GM19468 (cell line): ENCODE results near the gene ELF2.
"Not testable (repeated sequence)": the region's sequence is repeated elsewhere in the genome, so short reads cannot be mapped to it uniquely, and the experiment has no call there.

Experiments
- ATAC-seq: cut with Tn5 transposase; IDR thresholded peaks from one replicate; pipeline ENCODE4 v1.9.1; 2021; ENCODE audit warnings: mild to moderate bottlenecking, moderate library complexity, moderate number of reproducible peaks; ENCODE audit not compliant: unreplicated experiment; ENCODE audit errors: extremely low read depth

The ELF2 gene

DNA sequence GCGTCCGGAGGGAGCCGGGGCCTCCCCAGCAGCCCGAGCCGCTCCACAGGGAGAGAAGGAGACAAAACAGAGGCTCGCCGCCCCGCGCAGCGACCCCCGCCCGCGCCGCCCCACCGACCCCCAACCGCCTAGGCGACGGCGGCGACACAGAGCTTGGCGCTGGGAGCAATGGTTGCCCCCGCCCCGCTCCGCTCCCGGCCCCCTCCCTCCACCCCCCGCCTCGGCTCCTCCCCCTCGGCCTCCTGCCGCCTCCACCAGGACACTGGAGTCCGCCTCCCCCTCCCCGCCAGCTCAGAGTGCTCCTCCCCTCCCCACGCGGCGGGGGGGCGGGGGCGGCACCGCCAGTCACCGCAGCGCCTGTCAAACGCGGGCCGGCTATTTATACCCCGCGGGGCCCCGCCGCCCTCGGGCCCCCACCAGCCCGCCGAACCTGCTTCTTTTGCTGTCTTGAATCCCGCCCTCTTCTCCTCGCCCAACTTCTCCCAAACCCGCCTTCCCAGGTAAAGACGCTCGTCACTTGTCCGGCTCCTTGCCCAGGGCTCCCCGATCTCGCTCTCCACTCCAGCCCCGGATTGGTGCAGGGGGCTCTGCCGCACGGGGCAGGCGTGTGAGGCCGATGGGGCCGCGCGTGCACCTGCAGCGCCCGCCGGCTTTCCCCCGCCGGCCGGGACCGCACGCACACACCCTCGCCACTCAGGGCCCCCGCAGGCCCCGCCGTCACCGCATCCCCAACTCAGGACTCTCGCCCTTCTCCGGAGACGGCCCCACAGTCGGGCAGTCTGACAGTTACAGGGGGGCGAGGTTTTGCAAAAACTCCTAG, at the start of gene ELF2:
TSS of gene ELF2 (minus strand) at position 170 of the 820 bp plus-strand sequence. CDS start 39,517 bp downstream, outside the sequence.
- ATAC-seq: peak; percentile 5

DNA sequence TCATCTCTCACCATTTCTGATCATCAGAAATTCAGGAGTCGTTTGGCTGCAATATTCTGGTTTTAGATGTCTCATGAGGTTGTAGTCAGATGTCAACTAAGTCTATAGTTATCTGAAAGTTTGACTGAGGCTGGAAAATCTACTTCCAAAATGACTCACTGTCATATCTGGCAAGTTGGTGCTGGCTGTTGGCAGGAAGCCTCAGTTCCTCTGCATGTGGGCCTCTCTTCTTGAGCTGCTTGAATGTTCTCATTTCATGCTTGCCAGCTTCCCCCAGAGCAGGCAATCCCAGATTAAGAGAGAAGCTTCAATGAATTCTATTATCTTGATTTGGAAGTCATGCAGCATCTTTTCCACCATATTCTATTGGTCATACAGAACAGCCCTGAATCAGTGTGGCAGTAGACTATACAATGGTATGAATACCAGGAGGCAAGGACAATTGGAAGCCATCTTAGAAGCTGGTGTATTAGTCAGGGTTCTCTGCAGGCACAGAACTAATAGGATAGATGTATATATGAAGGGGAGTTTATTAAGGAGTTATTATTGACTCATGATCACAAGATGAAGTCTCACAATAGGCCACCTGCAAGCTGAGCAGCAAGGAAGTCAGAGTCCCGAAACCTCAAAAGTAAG, 46.8 kb upstream of the ELF2 start:
- ATAC-seq: no peak

DNA sequence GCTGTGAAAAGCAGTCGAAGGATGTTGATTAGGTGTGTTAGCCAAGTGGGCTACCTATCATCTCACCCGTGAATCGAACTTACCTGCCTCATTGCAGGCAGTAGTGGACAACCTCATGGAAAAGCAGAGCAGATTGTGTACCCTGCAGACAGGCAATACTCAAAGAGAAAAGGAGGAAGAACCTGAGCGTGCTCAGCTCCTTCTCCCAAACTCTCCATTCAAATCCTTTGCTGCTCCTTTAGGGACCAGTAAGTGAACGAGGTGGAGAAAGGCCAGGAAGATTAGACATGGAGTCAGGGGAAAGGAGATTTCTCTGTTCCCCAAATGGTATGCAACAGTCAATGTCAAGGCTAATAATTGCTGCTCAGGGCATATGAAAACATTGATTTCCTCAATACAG, 45.2 kb upstream of the ELF2 start:
- ATAC-seq: no peak

DNA sequence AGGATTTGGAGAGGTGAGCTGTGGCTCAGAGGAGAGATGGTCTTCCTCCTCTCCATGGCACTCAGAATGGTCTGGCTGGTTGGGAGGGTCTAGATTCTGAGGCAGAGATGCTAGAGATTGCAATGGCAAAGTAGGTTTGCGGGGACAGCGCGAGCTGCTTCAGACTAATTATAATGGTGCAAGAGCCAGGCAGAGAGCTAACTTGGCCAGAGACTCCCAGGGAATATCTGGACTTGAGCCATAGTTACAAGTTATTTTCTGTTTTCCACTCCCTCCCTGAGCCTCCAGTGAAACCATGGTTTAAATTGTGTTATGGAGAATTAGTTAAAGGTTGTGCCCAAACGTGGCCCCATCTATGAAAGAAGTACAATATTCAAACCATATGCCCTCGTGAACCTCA, 44.7 kb upstream of the ELF2 start:
- no peak for ATAC-seq

DNA sequence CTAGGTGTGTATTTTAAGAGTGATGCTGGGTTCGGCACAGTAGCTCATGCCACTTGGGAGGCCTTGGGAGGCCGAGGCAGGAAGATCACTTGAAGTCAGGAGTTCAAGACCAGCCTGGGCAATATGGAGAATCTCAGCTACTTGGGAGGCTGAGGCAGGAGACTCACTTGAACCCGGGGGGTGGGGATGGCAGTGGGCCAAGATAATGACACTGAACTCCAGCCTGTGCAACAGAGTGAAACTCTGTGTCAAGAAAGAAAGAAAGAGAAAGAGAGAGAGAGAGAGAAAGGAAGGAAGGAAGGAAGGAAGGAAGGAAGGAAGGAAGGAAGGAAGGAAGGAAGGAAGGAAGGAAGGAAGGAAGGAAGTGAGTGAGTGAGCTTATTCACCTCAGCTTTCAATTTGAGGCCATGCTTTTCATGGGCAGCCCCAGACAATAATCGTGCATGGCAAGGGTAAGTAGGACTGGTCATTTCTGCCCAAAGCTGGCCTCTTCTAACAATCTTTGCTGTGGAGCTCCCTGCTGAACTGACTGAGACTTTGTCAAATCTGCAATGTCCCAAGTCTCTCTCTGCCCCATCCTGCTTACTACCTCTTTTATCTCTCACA, 42.5 kb upstream of the ELF2 start:
- ATAC-seq: no peak

DNA sequence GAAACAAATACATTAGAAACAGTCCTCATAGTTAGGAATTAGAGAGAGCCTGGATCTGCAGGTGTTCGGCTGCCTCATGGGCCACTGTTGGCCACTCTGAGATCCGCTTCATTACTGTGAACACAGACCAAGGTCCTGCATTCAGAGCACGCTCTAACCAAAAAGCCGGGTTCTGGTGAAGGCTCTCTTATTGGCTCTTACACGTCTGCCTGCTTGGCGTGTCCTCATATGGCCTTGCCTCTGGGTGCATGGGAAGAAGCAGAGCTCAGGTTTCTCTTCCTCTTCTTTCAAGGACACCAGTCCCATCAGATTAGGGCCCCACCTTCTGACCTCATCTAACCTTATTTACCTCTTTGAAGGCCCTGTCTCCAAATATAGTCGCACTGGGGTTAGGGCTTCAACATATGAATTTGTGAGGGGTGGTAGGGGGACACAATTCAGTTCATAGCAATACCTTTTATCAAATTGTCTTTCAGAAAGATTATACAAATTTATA, 37.1 kb upstream of the ELF2 start:
- ATAC-seq: peak; percentile 94

DNA sequence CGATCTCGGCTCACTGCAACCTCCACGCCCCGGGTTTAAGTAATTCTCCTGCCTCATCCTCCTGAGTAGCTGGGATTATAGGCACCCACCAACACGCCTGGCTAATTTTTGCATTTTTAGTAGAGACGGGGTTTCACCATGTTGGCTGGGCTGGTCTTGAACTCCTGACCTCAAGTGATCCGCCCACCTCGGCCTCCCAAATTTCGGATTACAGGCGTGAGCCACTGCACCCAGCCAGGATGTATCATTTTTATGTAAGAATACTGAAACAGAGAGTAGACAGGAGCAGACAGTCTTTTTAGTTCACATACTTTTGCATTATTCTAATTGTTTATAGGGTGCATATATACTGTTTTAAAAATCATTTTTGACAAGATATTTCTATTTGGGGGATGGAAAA, 36.6 kb upstream of the ELF2 start:
- ATAC-seq: not testable (repeated sequence)

DNA sequence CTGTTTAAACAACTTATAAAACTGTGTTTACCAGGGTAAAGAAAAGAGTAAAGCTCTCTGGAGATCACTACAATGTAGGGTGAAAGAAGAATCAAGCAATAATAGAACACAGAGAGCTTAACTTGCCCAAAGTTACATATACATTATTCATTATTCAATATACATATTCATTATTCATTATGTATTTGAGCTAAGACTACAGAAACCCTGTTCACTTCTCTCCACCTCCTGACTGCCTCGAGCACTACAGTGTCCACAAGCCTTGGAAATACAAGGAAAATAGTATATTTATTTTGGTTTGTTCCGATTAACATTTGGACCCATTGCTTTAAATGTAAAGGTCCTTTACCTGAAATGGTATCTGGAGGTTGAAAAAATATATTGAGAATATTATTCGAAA, 35.9 kb upstream of the ELF2 start:
- ATAC-seq: no peak

DNA sequence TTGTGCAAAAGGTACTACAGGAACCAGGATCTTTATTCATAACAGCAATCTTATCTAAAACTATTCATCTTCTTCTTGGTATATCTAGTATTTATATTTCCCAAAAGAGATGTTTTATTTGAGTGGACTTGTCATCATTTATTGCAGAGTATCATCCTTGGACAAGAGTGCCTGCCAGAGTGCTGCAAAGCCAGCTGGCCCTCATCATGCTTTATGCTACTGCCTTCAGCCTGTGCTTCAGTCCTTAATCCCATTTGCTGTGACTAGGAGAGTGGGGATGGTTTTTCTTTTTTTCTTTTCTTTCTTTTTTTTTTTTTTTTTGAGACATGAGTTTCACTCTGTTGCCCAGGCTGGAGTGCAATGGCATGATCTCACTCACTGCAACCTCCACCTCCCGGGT, 33.5 kb upstream of the ELF2 start:
- no peak for ATAC-seq

DNA sequence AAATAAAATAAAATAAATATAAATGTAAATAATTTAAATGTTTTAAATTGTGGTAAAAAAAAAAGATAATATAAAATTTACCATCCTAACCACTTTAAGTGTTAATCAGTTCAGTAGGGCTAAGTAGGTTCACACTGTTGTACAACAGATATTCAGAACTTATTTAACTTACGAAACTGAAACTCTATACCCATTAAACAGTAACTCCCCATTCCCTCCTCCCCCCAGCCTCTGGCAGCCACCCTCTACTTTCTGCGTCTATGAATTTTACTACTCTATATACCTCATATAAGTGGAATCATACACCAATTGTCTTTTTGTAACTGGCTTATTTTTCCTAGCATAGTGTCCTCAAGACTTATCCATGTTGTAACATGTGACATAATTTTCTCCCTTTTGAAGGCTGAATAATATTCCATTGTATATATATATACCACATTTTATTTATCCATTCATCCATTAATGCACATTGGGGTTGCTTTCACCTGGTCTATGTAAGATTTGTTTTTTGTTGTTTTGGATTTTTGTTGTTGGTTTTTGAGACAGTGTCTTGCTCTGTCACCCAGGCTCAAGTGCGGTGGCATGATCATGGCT, 32.5 kb upstream of the ELF2 start:
- ATAC-seq: peak; percentile 33

DNA sequence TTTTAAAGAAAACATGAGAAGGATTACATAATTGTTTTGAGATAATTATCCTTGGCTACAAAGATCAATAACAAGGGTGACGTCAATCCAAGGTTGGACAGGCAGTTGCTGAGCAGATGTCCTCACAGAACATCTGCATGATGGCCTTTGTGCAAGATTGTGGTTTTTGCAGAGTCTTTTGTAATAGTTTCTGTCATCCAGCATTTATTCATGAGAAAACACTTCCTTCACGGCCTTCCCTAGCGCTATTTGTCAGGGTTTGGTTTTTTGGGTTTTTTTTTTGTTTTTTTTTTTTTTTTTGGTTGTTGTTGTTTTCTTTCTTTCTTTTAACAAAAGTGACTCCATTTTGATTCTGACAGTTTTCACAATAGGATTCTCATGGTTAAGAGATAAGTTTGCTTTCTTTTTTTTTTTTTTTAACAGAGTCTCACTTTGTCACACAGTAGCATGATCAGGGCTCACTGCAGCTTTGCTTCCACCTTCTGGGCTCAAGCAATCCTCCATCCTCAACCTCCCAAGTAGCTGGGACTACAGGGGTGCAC, 31.5 kb upstream of the ELF2 start:
- no peak for ATAC-seq

DNA sequence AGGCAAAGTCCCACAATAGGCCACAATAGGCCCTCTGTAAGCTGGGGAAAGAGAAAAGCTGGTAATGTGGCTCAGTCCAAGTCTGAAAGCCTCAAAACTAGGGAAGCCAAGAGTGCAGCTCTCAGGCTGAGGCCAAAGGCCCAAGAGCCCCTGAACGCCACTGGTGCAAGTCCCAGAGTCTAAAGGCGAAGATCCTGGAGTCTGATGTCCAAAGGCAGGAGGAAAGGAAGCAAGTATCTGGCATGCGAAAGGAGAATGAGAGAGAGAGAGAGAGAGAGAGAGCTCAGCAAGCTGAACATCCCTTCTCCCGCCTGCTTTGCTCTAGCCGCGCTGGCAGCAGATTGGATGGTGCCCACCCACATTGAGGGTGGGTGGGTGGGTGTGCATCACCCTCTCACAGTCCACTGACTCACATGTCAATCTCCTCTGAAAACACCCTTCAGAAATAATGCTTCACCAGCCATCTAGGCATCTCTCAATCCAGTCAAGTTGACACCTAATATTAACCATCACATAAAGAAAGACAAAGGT, 30.9 kb upstream of the ELF2 start:
- ATAC-seq: no peak

DNA sequence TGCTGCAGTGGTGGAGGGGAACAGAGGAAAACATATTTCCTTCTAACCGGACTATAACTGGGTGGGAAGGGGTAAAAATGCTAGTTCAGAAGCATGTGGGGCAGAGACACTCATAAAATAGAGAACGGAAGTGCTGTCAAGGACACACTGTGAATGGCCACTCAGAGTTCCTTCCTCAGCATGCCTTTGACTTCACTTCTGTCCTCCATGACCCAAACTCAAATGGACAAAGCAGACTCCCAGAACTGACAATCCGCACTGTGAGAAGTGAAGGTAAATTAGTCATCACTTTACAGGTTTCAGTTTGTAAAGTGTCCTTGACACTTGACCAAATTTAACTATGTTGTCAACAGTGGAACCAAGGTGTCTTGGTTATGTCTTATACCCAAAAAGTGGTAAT, 30.2 kb upstream of the ELF2 start:
- ATAC-seq: no peak

DNA sequence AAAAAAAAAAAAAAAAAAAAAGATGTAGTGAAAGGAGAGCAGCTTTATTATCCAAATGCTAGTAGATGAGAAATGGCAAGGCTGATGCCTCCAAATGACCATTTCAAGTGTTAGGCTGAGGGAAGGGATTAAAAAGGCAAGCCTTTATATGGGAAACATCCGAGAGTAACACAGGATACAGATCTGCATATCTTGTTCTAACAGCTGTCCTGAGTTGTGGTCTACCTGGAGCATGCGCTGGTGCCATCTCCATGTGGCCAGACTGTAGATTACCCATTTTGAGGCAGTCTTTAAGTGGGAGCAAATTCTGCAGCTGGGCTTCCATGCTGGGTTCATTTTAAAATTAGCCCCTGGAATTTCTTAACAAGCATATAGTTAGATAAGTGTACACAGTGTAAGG, 26.0 kb upstream of the ELF2 start:
- ATAC-seq: no peak

DNA sequence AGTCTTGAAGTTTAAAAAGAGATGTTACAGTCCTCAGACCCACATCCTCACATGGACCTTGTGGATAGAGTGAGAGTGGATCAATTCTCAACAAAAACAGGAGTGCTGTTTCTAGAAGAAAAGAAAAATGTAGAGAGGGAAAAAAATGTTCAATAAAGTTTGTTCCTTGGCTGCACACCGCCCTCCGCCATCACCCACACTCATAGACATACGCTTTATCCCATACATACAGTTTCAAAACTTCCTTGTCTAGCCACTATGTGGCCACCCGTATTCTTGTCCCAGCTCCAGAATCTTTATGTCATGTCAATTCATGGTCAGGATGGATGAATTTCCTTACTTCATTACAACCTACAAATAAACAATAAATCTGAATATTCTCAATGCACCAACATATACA, 23.5 kb upstream of the ELF2 start:
- ATAC-seq: no peak

DNA sequence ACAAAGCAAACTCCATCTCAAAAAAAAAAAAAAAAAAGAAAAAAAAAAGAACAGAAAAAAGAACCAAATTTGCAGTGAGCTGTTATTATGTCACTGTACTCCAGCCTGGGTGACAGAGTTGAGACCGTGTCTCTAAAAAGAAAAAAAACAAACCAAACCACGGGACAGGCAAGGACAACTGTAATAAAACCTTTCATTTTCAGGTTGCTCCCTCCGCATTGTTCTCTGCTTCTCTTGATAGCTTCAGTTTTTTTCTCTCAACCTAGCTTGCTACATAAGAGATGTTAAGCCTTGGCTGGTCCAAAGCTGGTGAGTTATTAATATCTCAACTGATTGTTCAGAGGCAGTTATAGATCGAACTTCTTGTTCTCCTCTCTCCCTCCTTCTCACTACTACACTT, 23.1 kb upstream of the ELF2 start:
- no peak for ATAC-seq

DNA sequence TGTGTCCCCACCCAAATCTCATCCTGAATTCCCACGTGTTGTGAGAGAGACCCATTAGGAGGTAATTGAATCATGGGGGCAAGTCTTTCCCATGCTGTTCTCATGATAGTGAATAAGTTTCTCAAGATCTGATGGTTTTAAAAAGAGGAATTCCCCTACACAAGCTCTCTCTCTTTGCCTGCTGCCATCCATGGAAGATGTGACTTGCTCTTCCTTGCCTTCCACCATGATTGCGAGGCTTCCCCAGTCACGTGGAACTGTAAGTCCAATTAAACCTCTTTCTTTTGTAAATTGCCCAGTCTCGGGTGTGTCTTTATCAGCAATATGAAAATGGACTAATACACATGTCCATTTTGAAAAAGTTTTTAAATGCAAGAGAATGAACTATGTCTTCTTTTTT, 20.2 kb upstream of the ELF2 start:
- ATAC-seq: not testable (repeated sequence)

DNA sequence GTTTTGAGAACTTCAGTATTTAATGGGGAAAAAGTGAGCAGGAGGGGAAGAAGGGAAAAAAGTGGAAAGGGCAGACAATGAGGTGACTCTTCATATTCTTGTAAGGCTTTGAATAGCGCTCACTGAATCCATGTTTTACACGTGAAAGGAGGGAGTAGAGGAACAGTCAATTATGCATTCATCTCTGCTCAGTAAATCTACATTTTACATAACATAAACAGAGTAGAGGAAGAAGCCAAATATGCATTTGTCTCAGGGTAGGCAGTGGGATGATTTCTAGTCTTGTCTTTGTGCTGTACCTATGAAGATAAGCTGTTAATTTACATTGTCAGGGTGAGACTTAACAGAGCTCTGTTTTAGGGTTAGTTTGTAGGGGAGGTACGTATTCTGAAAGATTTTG, 19.4 kb upstream of the ELF2 start:
- ATAC-seq: no peak

DNA sequence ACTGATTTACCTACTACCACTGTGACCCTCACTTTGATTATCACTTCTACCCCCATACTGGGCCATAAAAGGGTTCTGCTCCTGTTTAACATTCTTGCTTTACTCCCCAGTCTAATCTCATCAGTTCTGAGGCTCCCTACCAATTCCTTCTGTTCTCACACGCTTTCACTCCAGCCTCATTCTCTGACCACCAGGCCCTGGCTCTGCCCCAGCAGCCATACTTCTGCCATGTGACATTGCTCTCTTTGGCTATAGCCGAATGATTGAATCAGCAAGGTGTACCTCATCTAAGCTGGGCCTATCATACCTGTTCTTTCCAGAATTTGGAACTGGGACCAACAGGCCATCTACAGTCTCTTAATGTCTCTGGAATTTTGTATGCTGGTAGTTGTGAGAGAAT, 14.4 kb upstream of the ELF2 start:
- no peak for ATAC-seq

DNA sequence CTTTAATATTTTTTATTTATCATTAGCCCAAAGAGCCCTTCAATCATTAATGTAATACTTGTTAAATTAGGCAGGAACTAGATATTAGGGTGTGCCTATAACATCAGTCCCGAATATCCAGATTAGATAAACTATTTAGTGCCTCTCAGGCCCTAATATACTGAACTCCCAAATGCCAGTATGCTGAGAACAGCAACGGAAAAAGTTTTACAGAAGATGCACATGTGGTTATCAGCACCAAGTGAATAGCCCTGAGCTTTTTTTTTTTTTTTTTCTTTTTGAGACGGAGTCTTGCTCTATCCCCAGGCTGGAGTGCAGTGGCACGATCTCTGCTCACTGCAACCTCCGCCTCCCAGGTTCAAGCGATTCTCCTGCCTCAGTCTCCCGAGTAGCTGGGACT, 13.0 kb upstream of the ELF2 start:
- no peak for ATAC-seq

DNA sequence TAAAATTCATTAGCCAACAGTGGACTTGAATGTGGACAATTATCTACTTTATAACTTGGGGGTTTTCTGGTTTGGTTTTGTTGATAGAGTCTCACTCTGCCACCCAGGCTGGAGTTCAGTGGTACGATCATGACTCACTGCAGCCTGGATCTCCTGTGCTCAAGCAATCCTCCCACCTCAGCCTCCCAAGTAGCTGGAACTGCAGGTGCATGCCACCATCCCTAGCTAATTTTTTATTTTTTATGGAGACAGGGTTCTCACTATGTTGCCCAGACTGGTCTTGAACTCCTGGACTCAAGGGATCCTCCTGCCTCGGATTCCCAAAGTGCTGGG, 12.4 kb upstream of the ELF2 start:
- no peak for ATAC-seq
